Hematopoietic multipotent progenitor cell treated with erythropoietin and hydrocortisone succinate and interleukin-3 and kit ligand, for 6 days (in vitro differentiated cells): ENCODE results near the gene CBR4.
"Not testable (repeated sequence)": the region's sequence is repeated elsewhere in the genome, so short reads cannot be mapped to it uniquely, and the experiment has no call there.

ENCODE experiments used
- DNase-seq: peaks from one replicate; pipeline ENCODE4 v3.0.0-alpha.2; 2015

The CBR4 gene

GRCh38 chr4:169010125-169011023 lies at the start of gene CBR4:
TSS of gene CBR4 (minus strand) at chr4:169010255. CDS start at chr4:169010089, 166 bp downstream.
- DNase-seq, result peak; percentile 99

GRCh38 chr4:169059306-169060211 lies 49.5 kb upstream of the CBR4 start:
- no peak for DNase-seq

GRCh38 chr4:169058312-169058711 lies 48.3 kb upstream of the CBR4 start:
- no peak for DNase-seq

GRCh38 chr4:169054879-169055278 lies 44.8 kb upstream of the CBR4 start:
- DNase-seq, result no peak

- no peak for DNase-seq
Measured at GRCh38 chr4:169052594-169052945, 42.5 kb upstream of the CBR4 start.

- no peak for DNase-seq
Measured at GRCh38 chr4:169051761-169052593, 41.9 kb upstream of the CBR4 start.

GRCh38 chr4:169050881-169051760 lies 41.1 kb upstream of the CBR4 start:
- no peak for DNase-seq

GRCh38 chr4:169050284-169050683 lies 40.2 kb upstream of the CBR4 start:
- DNase-seq, result no peak

GRCh38 chr4:169048868-169049414 lies 38.9 kb upstream of the CBR4 start:
- no peak for DNase-seq

- DNase-seq, result no peak
Measured at GRCh38 chr4:169047956-169048355, 37.9 kb upstream of the CBR4 start.

- no peak for DNase-seq
Measured at GRCh38 chr4:169045862-169046584, 36.0 kb upstream of the CBR4 start.

GRCh38 chr4:169044714-169045447 lies 34.8 kb upstream of the CBR4 start:
- DNase-seq, result no peak

GRCh38 chr4:169042608-169043007 lies 32.6 kb upstream of the CBR4 start:
- DNase-seq, result no peak

- DNase-seq, result no peak
Measured at GRCh38 chr4:169040559-169041261, 30.7 kb upstream of the CBR4 start.

GRCh38 chr4:169039251-169039954 lies 29.3 kb upstream of the CBR4 start:
- DNase-seq, result no peak

GRCh38 chr4:169037506-169037905 lies 27.5 kb upstream of the CBR4 start:
- no peak for DNase-seq

GRCh38 chr4:169035871-169036620 lies 26.0 kb upstream of the CBR4 start:
- DNase-seq, result not testable (repeated sequence)

- peak; percentile 17 for DNase-seq
Measured at GRCh38 chr4:169033660-169034059, 23.6 kb upstream of the CBR4 start.
